Activated T-cell treated with anti-CD3 and anti-CD28 coated beads, Interleukin-2, amount 50 U/mL, for 4 hours (primary cell): ENCODE measurements around the gene UFC1. TPM values are rescaled to one million over a fixed set of nuclear protein-coding genes. Genes with fewer than 3 reads are reported as not detected.
A peak's percentile ranks its signal among the peaks of the same experiment; 100 is the strongest.
"Not testable (repeated sequence)": the region's sequence is repeated elsewhere in the genome, so short reads cannot be mapped to it uniquely, and the experiment has no call there.

Source experiments
- ATAC-seq, 2 donors: fragments of 200-7000 bp; cut with Tn5 transposase; one replicate each; pipeline ENCODE4 v1.10.0; 2021
- DNase-seq: peaks from one replicate; pipeline ENCODE4 v3.0.0-alpha.2; 2020
- H3K27me3 Mint-ChIP-seq: one replicate; pipeline ENCODE4 v1.8.0; 2021; ENCODE audit warnings: low read depth, mixed read lengths
- H3K36me3 Mint-ChIP-seq: one replicate; pipeline ENCODE4 v1.8.0; 2022; ENCODE audit warnings: mixed read lengths; ENCODE audit not compliant: insufficient read depth
- H3K4me1 Mint-ChIP-seq: one replicate; pipeline ENCODE4 v1.8.0; 2021; ENCODE audit warnings: low read depth, mixed read lengths
- H3K4me3 Mint-ChIP-seq: one replicate; pipeline ENCODE4 v1.8.0; 2021; ENCODE audit warnings: mild to moderate bottlenecking, moderate library complexity, mixed read lengths
- H3K9me3 Mint-ChIP-seq: one replicate; pipeline ENCODE4 v1.8.0; 2021; ENCODE audit warnings: mixed read lengths
- total RNA-seq, 3 donors: library from RNA; stranded (reverse); gene quantifications; one replicate each; pipeline ENCODE4 v1.2.1, GENCODE V29; 2021

The UFC1 gene
- total RNA-seq: 10 to 100 TPM; 87.5 to 98.8 (median 92.8) TPM

- Mint-ChIP-seq H3K36me3 (peaks cover 10% of the 10 kb centered on the region), H3K4me3 (peak within 1 kb of the TSS; percentile 95), H3K9me3 (no peaks in the 10 kb centered on the region), H3K4me1 (peaks cover 20% of the 10 kb centered on the region), H3K27me3 (no peaks in the 10 kb centered on the region)
- DNase-seq: peak; percentile 70
- ATAC-seq: peak; percentile 97
Observed at GRCh38 chr1:161153682-161154337, at the start of gene UFC1. TSS of gene UFC1 (plus strand) at chr1:161153978. CDS start at chr1:161153998, 20 bp downstream.

- no peak for ATAC-seq
- peaks cover 22% of the 10 kb centered on the region for H3K36me3 Mint-ChIP-seq
- no peaks in the 10 kb centered on the region for H3K27me3 Mint-ChIP-seq
- H3K4me1 Mint-ChIP-seq: peaks cover 21% of the 10 kb centered on the region
- H3K9me3 Mint-ChIP-seq: no peaks in the 10 kb centered on the region
- no peak for DNase-seq
- no peak overlapping the region for H3K4me3 Mint-ChIP-seq
Observed at GRCh38 chr1:161106431-161106830, 47.3 kb upstream of the UFC1 start.

- Mint-ChIP-seq H3K4me3 (no peak overlapping the region), H3K36me3 (peaks cover 26% of the 10 kb centered on the region), H3K27me3 (no peaks in the 10 kb centered on the region), H3K9me3 (no peaks in the 10 kb centered on the region), H3K4me1 (peaks cover 50% of the 10 kb centered on the region)
- ATAC-seq (no peak), DNase-seq (no peak)
Observed at GRCh38 chr1:161111117-161111516, 42.7 kb upstream of the UFC1 start.

GRCh38 chr1:161111527-161111926, 42.3 kb upstream of the UFC1 start:
- H3K4me1 Mint-ChIP-seq: peaks cover 50% of the 10 kb centered on the region
- ATAC-seq (no peak), DNase-seq (no peak)
- H3K27me3 Mint-ChIP-seq: no peaks in the 10 kb centered on the region
- no peaks in the 10 kb centered on the region for H3K9me3 Mint-ChIP-seq
- no peak overlapping the region for H3K4me3 Mint-ChIP-seq
- H3K36me3 Mint-ChIP-seq: peaks cover 26% of the 10 kb centered on the region

GRCh38 chr1:161113915-161114314, 39.9 kb upstream of the UFC1 start:
- Mint-ChIP-seq H3K9me3 (no peaks in the 10 kb centered on the region), H3K27me3 (no peaks in the 10 kb centered on the region), H3K4me3 (no peak overlapping the region), H3K36me3 (peaks cover 25% of the 10 kb centered on the region), H3K4me1 (peaks cover 61% of the 10 kb centered on the region)
- ATAC-seq (no peak), DNase-seq (no peak)

- Mint-ChIP-seq H3K4me3 (peak overlapping the region; percentile 95), H3K27me3 (no peaks in the 10 kb centered on the region), H3K9me3 (no peaks in the 10 kb centered on the region), H3K4me1 (peaks cover 67% of the 10 kb centered on the region), H3K36me3 (peaks cover 25% of the 10 kb centered on the region)
- ATAC-seq: no peak
- DNase-seq: no peak
Observed at GRCh38 chr1:161114556-161114955, 39.2 kb upstream of the UFC1 start.

GRCh38 chr1:161115132-161115711, 38.6 kb upstream of the UFC1 start:
- ATAC-seq: peak; percentile 23 to 35
- Mint-ChIP-seq H3K4me1 (peaks cover 73% of the 10 kb centered on the region), H3K36me3 (peaks cover 29% of the 10 kb centered on the region), H3K4me3 (peak overlapping the region; percentile 95), H3K9me3 (no peaks in the 10 kb centered on the region), H3K27me3 (no peaks in the 10 kb centered on the region)
- DNase-seq: no peak

- H3K36me3 Mint-ChIP-seq: peaks cover 33% of the 10 kb centered on the region
- not testable (repeated sequence) for H3K9me3 Mint-ChIP-seq, H3K27me3 Mint-ChIP-seq, ATAC-seq, DNase-seq
- H3K4me3 Mint-ChIP-seq: peak overlapping the region; percentile 95
- H3K4me1 Mint-ChIP-seq: peaks cover 77% of the 10 kb centered on the region
Observed at GRCh38 chr1:161115961-161116360, 37.8 kb upstream of the UFC1 start.

GRCh38 chr1:161117759-161118581, 35.8 kb upstream of the UFC1 start, which contains the start of the genes NIT1 and PFDN2:
TSS of gene NIT1 (plus strand) at chr1:161118105. CDS start at chr1:161118177, 72 bp downstream.
TSS of gene PFDN2 (minus strand) at chr1:161118037. CDS start at chr1:161118026, 11 bp downstream.
- Mint-ChIP-seq H3K4me1 (peaks cover 68% of the 10 kb centered on the region), H3K27me3 (no peaks in the 10 kb centered on the region), H3K9me3 (no peaks in the 10 kb centered on the region), H3K36me3 (peaks cover 38% of the 10 kb centered on the region), H3K4me3 (peak within 1 kb of the TSS; percentile 95)
- DNase-seq (peak; percentile 79), ATAC-seq (peak; percentile 69 to 77)

GRCh38 chr1:161119092-161119903, 34.5 kb upstream of the UFC1 start:
- DNase-seq (peak; percentile 55), ATAC-seq (peak; percentile 64 to 65)
- Mint-ChIP-seq H3K9me3 (no peaks in the 10 kb centered on the region), H3K27me3 (no peaks in the 10 kb centered on the region), H3K4me3 (peak overlapping the region; percentile 95), H3K4me1 (peaks cover 55% of the 10 kb centered on the region), H3K36me3 (peaks cover 40% of the 10 kb centered on the region)

GRCh38 chr1:161121042-161121650, 32.6 kb upstream of the UFC1 start:
- no peak for DNase-seq
- Mint-ChIP-seq H3K4me1 (peaks cover 43% of the 10 kb centered on the region), H3K36me3 (peaks cover 42% of the 10 kb centered on the region), H3K27me3 (no peaks in the 10 kb centered on the region), H3K4me3 (no peak overlapping the region), H3K9me3 (no peaks in the 10 kb centered on the region)
- ATAC-seq: no peak

GRCh38 chr1:161121834-161122233, 31.9 kb upstream of the UFC1 start:
- Mint-ChIP-seq H3K4me1 (peaks cover 41% of the 10 kb centered on the region), H3K27me3 (no peaks in the 10 kb centered on the region), H3K4me3 (no peak overlapping the region), H3K36me3 (peaks cover 44% of the 10 kb centered on the region), H3K9me3 (no peaks in the 10 kb centered on the region)
- DNase-seq (no peak), ATAC-seq (no peak)

- H3K9me3 Mint-ChIP-seq: no peaks in the 10 kb centered on the region
- no peak for DNase-seq
- ATAC-seq: no peak
- peaks cover 53% of the 10 kb centered on the region for H3K36me3 Mint-ChIP-seq
- H3K4me1 Mint-ChIP-seq: peaks cover 45% of the 10 kb centered on the region
- H3K27me3 Mint-ChIP-seq: no peaks in the 10 kb centered on the region
- H3K4me3 Mint-ChIP-seq: no peak overlapping the region
Observed at GRCh38 chr1:161122967-161123366, 30.8 kb upstream of the UFC1 start.
